SKM-1 treated with dmso at 0.1 percent for 144 hours (cell line): ENCODE results near the gene ABHD15.
A peak's percentile ranks its signal among the peaks of the same experiment; 100 is the strongest.

Experiments used
- DNase-seq: peaks from one replicate; lab custom pipeline; 2025; ENCODE audit not compliant: unreplicated experiment; lab: John Stamatoyannopoulos, UW

The ABHD15 gene, protein sequence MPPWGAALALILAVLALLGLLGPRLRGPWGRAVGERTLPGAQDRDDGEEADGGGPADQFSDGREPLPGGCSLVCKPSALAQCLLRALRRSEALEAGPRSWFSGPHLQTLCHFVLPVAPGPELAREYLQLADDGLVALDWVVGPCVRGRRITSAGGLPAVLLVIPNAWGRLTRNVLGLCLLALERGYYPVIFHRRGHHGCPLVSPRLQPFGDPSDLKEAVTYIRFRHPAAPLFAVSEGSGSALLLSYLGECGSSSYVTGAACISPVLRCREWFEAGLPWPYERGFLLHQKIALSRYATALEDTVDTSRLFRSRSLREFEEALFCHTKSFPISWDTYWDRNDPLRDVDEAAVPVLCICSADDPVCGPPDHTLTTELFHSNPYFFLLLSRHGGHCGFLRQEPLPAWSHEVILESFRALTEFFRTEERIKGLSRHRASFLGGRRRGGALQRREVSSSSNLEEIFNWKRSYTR

DNA sequence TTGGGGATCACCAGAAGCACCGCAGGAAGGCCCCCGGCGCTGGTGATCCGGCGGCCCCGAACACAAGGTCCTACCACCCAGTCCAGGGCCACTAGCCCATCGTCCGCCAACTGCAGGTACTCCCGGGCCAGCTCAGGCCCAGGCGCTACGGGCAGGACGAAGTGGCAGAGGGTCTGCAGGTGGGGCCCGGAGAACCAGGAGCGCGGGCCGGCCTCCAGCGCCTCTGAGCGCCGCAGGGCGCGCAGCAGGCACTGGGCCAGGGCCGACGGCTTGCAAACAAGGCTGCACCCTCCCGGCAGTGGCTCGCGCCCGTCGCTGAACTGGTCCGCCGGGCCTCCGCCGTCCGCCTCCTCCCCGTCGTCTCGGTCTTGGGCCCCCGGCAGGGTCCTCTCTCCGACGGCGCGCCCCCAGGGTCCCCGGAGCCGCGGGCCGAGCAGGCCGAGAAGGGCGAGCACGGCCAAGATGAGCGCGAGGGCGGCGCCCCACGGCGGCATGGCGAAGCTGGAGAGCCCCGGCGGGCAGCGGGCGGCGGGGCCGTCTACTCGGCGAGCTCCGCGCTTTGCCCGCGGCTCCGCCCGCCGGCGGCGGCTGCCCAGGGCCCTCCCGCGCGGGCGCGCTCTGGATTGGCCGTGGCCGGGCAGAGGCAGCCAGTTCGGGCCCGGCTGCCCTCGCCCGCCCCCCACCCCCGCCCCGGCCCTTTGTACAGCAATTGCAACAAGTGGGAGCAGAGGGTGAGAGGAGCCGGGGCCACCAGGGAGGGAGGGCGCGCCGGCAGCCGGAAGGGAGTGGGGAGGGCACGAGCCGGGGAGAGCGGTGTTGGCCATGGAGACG is at the start of gene ABHD15:
Gene ABHD15, minus strand, starts transcription at position 565 of the 831 bp plus-strand sequence. Its CDS starts 71 bp downstream, at position 494.
- peak; percentile 57 for DNase-seq

DNA sequence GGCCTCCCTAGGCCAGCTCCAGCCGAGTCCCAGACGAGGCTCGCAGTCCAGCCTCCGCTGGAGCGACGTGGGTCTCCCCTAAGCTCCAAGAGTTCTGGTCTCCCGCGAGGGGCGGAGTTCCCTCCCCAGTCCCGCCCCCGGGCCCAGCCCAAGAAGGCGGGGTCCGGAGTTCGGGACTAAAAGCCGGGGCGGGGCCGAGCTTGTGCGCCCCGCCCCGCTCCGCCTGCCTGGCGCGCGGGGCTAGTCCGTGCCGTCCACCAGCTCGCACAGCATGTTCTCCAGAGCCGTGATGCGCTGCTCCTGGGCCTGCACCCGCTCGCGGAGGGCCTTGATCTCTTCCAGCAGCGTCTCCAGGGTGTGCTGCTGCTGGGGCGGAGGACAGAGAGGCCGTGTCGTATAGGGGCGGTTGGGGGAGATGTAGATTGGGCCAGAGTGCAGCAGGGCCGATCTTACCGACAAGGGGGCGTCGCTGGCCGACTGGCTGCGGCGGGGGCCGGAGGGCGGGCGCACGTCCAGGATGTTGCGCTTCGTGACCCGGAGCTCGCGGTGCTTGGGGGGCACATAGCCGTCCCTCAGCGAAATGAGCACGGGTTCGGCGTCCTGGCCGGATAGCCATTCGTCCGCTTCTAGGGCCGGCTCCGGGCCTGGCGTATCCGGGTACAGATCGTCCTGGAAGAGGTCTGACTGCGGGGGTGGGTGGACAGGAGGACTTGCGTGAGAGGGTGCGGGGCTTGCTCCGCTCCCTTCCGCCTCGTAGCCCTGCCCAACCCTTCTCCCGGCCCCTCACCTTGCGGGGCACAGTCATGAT is 48.9 kb upstream of the ABHD15 start:
- DNase-seq = peak; percentile 56

DNA sequence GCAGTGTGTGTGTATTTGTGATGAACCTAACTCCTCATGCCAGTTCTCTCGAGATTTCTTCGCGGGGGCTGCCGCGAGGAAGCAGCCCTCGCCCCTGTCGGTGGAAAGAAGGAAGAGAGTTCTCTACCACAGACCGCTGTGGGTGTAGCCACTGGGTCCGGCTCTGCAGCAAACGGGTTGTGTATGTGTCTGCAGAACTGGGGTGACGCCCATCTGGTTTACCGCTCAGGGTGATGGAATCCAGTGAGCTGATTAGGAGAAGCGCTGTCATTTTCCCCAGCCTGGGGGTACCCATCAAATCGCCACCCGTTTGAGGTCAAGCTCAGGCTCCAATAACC is 48.2 kb upstream of the ABHD15 start:
- DNase-seq = no peak

DNA sequence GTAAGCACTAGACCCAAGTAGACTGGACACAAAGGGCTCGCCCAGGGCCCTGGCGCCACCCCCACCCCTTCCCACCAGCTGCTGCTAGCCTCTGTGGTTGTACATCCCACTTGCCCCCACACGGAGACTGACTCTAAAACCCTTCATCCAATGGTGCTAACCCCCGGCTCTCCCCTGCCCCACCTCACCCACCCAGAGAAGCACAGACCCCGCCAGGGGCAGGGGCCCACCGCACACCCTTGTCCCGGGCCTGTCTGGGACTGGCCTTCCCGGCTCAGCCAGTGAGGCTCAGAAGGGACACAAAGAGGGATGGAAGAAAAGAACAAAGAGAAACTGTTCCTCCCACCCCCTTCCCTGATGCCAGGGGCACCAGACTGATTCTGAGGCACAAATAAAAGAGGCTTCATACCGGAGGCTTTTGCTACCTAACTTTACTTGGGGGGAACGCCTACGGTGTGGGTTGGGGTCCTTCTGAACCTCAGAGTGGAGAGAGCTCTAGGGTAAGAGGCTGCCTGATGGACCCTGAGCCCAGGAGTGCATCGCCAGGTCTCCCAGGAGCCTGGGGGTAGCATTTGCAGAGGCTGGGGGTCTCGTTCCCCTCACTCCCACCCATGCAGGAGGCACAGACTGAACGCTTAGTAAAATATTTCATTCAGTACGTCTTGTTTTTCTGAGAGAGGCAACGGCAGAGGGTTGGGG is 47.7 kb upstream of the ABHD15 start:
- no peak for DNase-seq

DNA sequence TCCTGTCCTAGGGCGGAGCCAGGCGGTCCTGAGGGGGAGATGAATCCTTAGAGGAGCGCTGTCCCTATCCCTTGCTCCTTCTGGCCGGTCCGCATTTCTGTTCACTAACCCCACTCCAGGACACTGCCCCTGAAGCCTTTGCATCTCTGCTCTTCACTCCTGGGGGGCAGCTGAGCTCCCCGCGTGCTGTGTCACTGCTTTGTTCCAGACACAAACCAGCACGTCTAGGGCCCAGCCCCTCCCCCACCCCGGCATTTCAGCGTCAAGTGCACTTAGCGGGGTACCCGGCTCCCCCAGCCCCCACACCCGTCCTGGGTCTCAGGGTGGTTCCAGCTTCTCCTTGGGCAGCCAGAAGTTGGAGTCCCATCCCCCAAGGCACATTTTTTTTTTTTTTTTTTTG is 47.0 kb upstream of the ABHD15 start:
- no peak for DNase-seq

DNA sequence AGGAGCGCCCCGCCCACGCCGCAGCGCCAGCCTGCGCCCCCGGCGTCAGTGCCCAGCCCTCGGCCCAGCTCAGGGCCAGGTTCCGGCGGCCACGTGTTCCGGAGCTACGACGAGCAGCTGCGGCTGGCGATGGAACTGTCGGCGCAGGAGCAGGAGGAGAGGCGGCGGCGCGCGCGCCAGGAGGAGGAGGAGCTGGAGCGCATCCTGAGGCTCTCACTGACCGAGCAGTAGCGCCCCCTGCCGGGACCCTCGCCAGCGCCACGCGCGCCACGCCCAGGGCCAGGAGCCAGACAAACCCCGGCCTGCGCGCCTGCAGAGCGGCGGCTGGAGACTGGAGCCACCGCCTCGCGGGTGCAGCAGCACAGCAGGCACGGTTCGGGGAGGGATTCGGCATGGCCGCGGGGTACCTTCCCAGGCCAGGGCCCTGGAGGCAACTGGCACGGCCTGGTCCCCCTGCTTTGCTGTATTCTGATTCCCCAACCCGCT is 46.6 kb upstream of the ABHD15 start:
- peak; percentile 86 for DNase-seq

DNA sequence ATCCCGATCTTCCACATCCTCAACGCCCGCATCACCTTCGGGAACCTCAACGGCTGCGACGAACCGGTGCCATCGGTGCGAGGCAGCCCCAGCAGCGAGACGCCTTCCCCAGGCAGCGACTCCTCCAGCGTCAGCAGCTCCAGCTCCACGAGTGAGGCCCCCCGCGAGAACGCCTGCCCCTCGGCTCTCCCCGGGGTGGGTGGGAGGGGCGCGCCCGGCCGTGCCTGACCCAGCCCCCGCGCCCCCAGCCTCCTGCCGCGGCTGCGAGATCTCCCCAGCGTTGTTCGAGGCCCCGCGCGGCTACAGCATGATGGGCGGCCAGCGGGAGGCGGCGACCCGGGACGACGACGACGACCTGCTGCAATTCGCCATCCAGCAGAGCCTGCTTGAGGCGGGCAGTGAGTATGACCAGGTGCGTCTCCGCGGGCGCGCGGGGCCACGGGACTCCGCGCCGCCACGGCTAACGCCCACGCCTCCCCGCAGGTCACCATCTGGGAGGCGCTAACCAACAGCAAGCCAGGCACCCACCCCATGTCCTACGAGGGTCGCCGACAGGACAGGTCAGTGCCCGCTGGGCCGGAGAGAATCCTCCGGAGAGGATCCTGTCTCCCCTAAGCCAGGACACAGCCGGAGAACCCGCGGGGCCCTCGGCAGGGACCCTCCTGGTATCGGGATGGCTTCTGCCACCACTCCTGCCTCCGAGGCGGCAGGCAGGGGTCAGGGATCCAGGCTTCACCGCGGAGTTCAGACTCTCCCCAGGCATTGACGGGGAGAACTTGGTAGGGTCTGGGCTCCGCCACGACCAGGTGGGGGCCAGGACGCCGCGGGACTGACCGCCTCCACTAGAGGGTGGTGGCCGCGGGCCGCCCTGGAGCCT is 45.8 kb upstream of the ABHD15 start:
- no peak for DNase-seq

DNA sequence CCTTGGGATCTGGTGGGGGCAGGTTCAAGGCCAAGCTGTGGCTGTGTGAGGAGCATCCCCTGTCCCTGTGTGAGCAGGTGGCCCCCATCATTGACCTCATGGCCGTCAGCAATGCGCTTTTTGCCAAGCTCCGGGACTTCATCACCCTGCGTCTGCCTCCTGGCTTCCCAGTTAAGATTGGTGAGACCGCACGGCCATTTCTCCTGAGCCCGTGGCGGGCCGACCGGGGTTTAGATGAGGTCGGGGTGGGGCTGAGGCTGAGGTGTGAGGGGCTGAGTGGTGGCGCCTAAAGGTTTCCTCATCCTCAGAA is 45.2 kb upstream of the ABHD15 start:
- no peak for DNase-seq

DNA sequence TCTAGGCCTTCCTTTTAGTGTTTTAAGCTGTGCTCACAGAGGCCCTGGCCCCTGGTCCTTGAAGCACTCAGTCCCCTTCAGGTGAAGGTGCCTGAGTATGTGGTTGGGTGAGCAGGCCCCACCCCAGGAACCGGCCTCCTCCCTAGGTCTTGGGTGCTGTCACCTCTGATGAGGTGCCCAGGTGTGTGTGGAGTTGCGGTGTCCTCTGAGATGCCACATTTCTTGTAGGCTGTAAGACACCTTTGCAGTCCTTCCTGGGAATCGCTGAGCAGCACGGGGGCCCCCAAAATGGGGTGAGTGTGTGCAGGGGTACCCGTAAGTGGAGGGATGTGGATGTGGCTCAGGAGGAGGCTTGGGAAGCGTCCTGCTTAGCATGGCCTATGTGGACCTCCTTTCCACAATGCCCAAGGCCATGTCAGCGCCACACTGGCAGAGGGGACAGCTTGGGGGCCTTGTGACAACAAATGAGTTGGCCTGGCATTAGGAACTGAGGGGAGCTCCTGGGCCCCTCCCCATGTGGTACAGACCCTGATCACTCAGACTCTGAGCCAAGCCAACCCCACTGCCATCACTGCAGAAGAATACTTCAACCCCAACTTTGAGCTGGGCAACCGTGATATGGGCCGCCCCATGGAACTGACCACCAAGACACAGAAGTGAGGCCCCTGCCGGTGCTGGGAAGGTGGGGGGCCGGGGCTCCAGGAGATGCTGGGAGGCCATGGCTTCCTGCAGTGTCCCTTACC is 44.7 kb upstream of the ABHD15 start:
- no peak for DNase-seq

DNA sequence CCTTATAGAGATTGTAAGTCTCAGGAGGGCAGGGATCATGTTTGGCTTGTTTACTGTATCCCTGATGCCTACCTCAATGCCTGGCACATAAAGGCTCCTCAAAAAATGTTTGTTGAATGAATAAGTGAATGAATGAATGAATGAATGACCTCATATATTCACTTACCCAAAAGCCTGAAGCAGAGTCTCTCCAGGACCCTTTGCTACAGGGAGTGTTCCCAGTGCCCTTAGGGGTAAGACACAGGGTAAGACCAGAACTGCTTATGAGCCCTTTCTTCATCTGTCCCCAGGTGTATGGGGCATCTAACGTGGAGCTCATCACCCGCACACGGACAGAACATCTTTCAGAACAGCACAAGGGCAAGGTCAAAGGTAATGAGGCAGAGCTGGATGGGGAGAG is 43.6 kb upstream of the ABHD15 start:
- DNase-seq = no peak

DNA sequence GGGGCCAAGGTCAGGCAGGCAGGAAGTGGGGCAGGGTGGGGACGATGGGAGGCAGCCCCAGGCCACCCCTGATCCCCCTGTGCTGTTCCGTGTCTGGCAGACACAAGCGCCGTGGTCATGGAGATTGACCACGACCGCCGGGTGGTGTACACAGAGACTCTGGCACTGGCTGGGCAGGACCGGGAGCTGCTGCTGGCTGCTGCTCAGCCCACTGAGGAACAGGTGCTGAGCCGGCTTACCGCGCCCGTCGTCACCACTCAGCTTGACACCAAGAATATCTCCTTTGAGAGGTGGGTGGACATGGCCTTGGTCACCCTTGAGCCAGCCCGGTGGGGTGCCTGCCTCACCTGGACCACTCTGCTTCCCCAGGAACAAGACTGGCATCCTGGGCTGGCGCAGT is 42.1 kb upstream of the ABHD15 start:
- DNase-seq = no peak

DNA sequence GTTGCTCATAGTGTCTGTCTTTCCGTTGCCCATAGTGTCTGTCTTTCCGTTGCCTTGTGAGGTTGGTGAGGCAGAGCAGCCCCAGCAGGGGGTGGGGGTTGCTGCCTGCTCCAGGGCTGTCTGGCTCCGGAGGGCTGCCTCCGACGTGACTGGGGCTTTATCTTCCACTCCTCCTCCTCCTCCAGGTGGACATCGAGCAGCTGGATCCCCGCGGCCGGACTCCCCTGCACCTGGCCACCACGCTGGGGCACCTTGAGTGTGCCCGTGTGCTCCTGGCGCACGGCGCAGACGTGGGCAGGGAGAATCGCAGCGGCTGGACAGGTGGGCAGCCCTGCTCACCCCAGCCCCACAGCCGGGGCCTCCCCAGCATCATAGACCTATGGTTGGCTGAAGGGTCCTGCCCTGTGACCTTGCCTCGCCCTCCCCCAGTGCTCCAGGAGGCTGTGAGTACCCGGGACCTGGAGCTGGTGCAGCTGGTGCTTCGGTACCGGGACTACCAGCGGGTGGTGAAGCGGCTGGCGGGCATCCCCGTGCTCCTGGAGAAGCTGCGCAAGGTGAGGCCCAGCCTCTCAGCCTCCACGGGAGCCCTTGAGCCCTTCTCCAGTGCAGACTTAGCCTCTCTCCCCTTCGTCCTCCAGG is 40.8 kb upstream of the ABHD15 start:
- DNase-seq = no peak

DNA sequence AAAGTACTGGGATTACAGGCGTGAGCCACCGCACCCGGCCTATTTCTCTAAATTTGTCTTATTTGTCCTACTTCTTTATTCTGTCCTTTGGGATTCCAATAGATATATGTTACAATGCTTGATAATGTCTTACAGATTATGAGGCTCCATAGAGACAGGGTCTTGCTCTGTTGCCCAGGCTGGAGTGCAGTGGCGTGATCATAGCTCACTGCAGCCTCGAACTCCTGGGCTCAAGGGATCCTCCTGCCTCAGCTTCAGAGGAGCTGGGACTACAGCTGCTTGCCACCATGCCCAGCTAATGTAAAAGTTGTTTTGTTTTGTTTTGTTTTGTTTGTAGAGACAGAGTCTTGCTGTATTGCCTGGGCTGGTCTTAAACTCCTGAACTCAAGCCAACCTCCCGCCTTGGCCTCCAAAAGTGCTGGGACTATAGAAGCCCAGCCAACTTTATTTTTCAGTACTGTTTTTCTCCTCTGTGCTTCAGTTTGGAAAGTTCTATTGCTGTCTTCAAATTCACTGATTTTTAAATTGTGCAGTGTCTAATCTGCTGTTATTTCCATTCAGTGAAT is 36.4 kb upstream of the ABHD15 start:
- DNase-seq = no peak

DNA sequence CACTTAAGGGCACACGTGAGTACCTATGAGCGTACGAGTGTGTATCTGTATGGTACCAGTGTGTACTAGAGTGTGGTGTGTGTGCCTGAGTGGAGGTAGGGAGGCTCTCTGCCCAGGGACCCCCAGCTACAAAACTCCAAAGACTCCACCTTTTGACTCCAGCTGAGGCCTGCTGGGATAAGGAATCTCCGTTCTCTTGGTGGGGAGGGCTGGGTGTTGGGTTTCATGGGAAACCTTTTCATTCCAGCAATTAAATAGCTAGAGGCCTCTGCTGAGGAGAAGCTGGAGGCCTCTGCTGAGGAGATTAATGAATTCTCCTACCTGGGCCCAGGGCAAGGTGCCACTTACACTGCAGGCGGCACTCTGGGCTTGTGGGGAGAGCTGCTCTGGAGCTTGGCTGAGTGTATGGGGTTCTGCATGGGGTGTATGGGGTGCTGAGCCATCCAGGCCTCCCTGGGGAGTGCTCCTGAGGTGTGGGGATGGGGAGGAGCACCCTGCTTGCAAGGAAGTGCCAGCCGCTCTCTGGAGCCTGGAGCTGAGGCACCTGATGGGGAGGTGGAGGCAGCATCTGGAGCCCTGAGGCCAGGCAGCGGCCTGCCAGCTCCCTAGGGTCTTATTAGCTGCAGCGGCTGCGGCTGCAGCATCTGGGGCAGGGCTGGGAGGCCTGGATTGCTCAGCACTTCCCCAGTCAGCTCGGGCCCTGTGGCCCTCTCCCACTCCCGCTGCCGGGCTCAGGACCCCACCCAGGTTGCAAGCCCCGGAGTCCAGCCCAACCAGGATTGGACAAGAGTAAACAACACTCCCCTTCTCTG is 30.7 kb upstream of the ABHD15 start:
- DNase-seq = no peak

DNA sequence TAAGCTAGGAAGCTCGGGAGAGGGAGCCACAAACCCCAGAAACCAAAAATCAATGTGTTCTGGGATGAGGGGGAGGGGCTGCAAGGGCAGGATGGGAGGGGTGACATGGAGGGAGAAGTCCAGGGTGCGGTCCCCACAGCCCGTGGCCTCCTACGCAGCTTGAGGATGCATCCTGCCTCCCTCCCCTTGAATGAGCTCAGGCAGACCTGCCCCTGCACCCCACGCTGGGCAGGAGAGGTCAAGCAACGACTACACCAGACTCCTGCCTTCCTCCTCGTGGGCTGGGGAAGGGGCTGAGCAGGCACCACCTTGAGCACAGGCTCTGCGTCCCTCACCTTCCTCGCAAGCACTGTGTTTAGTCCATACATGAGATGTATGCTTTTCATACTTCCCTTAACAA is 30.0 kb upstream of the ABHD15 start:
- DNase-seq = no peak

DNA sequence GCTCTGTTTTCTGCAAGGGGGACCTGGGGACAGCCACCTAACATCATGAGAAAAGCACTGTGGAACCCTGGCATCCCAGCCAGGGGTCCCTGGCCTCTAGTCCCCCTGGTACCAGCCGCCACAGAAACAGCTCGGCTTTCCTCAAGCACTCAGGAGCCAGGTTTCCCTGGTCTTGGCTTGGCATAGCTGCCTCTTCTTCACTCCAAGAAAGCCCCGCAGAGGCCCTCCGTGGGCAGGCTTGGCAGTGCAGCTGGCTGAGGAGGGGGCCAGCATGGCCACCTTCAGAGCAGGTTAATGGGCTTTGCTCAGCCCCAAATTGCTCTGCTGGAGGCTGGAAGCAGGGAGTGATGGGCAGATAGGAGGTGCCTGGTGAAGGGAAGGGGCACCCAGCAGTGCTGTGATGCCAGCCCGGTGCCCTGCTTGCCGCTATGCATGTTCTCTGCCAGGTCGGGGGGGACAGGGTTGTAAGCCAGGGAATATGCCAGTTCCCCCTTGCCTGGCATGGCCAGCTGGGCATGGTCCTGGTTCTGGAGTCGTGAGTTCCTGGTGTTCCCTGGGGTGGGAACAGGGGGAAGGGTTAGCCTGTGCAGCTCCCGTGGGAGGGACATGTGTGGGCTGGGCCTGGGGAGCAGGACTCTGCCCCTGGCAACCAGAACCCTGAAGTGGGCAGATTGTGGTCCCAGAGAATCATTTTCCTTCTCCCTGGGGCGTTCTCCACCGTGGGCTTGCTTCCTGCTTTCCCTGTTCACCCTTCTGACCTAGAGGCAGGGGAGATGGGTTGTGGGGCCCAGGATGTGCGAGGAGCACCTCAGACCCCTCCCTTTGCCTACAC is 29.3 kb upstream of the ABHD15 start:
- DNase-seq = no peak
